ENCODE data around the gene SLC36A4.
"Not testable (repeated sequence)": the region's sequence is repeated elsewhere in the genome, so short reads cannot be mapped to it uniquely, and the experiment has no call there.

DNA sequence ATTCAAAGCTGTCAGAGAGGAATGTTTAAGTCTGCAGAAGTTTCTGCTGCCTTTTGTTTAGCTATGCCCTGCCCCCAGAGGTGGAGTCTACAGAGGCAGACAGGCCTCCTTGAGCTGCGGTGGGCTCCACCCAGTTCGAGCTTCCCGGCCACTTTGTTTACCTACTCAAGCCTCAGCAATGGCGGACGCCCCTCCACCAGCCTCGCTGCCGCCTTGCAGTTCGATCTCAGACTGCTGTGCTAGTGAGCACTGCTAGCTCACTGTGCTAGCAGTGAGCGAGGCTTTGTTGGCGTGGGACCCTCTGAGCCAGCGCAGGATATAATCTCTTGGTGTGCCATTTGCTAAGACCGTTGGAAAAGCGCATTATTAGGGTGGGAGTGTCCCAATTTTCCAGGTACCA, 19.9 kb downstream of the SLC36A4 start:
- TF ChIP-seq, protein P1, sequence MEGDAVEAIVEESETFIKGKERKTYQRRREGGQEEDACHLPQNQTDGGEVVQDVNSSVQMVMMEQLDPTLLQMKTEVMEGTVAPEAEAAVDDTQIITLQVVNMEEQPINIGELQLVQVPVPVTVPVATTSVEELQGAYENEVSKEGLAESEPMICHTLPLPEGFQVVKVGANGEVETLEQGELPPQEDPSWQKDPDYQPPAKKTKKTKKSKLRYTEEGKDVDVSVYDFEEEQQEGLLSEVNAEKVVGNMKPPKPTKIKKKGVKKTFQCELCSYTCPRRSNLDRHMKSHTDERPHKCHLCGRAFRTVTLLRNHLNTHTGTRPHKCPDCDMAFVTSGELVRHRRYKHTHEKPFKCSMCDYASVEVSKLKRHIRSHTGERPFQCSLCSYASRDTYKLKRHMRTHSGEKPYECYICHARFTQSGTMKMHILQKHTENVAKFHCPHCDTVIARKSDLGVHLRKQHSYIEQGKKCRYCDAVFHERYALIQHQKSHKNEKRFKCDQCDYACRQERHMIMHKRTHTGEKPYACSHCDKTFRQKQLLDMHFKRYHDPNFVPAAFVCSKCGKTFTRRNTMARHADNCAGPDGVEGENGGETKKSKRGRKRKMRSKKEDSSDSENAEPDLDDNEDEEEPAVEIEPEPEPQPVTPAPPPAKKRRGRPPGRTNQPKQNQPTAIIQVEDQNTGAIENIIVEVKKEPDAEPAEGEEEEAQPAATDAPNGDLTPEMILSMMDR (conservative IDR thresholded peaks at IDR 0.05) = not testable (repeated sequence)
- TF ChIP-seq ZFX (IDR thresholded peaks at IDR 0.05) = not testable (repeated sequence)

All from C4-2B (cell line).